ENCODE data around the gene DTL. TPM values are rescaled to one million over a fixed set of nuclear protein-coding genes. Genes with fewer than 3 reads are reported as not detected.

The DTL gene
- total and polyA plus RNA-seq, 5 donors from 2014 or later, result 0.95 to 4.7 (median 1.2) TPM

GRCh38 chr1:212098310-212098709 lies 62.8 kb downstream of the DTL start:
- Histone ChIP-seq H3K27ac (ENCODE audit: insufficient read depth, low read length, poor library complexity, severe bottlenecking) (no peak overlapping the region), H3K9me3 (ENCODE audit: control insufficient read depth in 2 of 2, low read length in 2 of 2) (peaks cover 0 to 15% of the 10 kb centered on the region in 2 experiments), H3K27me3 (ENCODE audit: control insufficient read depth, insufficient read depth, low read length) (no peaks in the 10 kb centered on the region), H3K36me3 (ENCODE audit: control insufficient read depth, insufficient read depth, low read length) (no peaks in the 10 kb centered on the region), H3K4me3 (ENCODE audit: low read depth, low read length) (no peak overlapping the region), H3K4me1 (ENCODE audit: control insufficient read depth, insufficient read depth, low read length, poor library complexity, severe bottlenecking) (no peaks in the 10 kb centered on the region)
- ATAC-seq (ENCODE audit: low read depth in 2 of 2), result no peak
- Mint-ChIP-seq H3K9me3 (peaks cover 2 to 19% (median 5%) of the 10 kb centered on the region in 7 donors), H3K4me3 (no peak overlapping the region), H3K27me3 (no peaks in the 10 kb centered on the region), H3K36me3 (peaks cover 12% of the 10 kb centered on the region), H3K27ac (peak overlapping the region in 1 of 3 donors; percentile 45), H3K4me1 (peaks cover 6 to 23% (median 16%) of the 10 kb centered on the region in 4 donors)
- no peak for DNase-seq

GRCh38 chr1:212098771-212099170 lies 63.2 kb downstream of the DTL start:
- peaks cover 2 to 19% (median 5%) of the 10 kb centered on the region in 7 donors for H3K9me3 Mint-ChIP-seq
- H3K27me3 Mint-ChIP-seq, result no peaks in the 10 kb centered on the region
- H3K36me3 Mint-ChIP-seq, result peaks cover 12% of the 10 kb centered on the region
- no peak overlapping the region for H3K4me3 ChIP-seq (ENCODE audit: low read depth, low read length)
- no peaks in the 10 kb centered on the region for H3K4me1 ChIP-seq (ENCODE audit: control insufficient read depth, insufficient read depth, low read length, poor library complexity, severe bottlenecking)
- H3K36me3 ChIP-seq (ENCODE audit: control insufficient read depth, insufficient read depth, low read length), result no peaks in the 10 kb centered on the region
- peaks cover 6 to 23% (median 18%) of the 10 kb centered on the region in 4 donors for H3K4me1 Mint-ChIP-seq
- H3K27ac Mint-ChIP-seq, result peak overlapping the region in 1 of 3 donors; percentile 75
- H3K4me3 Mint-ChIP-seq, result no peak overlapping the region
- H3K9me3 ChIP-seq (ENCODE audit: control insufficient read depth in 2 of 2, low read length in 2 of 2), result peaks cover 0 to 15% of the 10 kb centered on the region in 2 experiments
- DNase-seq (no peak), ATAC-seq (ENCODE audit: low read depth in 2 of 2) (no peak)
- no peaks in the 10 kb centered on the region for H3K27me3 ChIP-seq (ENCODE audit: control insufficient read depth, insufficient read depth, low read length)
- no peak overlapping the region for H3K27ac ChIP-seq (ENCODE audit: insufficient read depth, low read length, poor library complexity, severe bottlenecking)

DNA sequence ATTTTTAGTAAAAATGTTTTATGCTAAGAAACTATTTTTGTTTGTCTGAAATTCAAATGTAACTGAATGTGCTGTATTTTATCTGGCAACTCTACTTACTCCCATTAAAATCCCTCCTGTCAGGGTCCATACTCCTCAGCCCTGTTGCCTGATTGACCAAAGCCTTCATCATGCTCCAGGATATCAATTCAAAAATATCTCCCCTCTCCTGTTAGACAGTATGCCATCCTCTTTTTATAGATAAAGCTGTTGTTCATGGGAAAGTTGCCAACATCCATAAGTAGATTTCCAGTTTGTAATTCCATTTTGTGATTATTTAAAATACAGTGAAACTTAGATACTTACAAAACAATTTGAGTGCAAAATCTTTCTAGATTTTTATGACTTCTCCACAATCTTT lies 65.7 kb downstream of the DTL start:
- H3K4me1 Mint-ChIP-seq, result peaks cover 2 to 17% (median 5%) of the 10 kb centered on the region in 4 donors
- H3K27me3 Mint-ChIP-seq, result no peaks in the 10 kb centered on the region
- H3K27ac Mint-ChIP-seq, result no peak overlapping the region
- H3K27ac ChIP-seq (ENCODE audit: insufficient read depth, low read length, poor library complexity, severe bottlenecking), result no peak overlapping the region
- H3K36me3 Mint-ChIP-seq, result peaks cover 12% of the 10 kb centered on the region
- H3K9me3 ChIP-seq (ENCODE audit: control insufficient read depth in 2 of 2, low read length in 2 of 2), result peaks cover 0 to 15% of the 10 kb centered on the region in 2 experiments
- ATAC-seq (ENCODE audit: low read depth in 2 of 2) (no peak), DNase-seq (no peak)
- peaks cover 0 to 19% (median 4%) of the 10 kb centered on the region in 7 donors for H3K9me3 Mint-ChIP-seq
- no peaks in the 10 kb centered on the region for H3K4me1 ChIP-seq (ENCODE audit: control insufficient read depth, insufficient read depth, low read length, poor library complexity, severe bottlenecking)
- no peaks in the 10 kb centered on the region for H3K36me3 ChIP-seq (ENCODE audit: control insufficient read depth, insufficient read depth, low read length)
- no peak overlapping the region for H3K4me3 ChIP-seq (ENCODE audit: low read depth, low read length)
- no peak overlapping the region for H3K4me3 Mint-ChIP-seq
- H3K27me3 ChIP-seq (ENCODE audit: control insufficient read depth, insufficient read depth, low read length), result no peaks in the 10 kb centered on the region

DNA sequence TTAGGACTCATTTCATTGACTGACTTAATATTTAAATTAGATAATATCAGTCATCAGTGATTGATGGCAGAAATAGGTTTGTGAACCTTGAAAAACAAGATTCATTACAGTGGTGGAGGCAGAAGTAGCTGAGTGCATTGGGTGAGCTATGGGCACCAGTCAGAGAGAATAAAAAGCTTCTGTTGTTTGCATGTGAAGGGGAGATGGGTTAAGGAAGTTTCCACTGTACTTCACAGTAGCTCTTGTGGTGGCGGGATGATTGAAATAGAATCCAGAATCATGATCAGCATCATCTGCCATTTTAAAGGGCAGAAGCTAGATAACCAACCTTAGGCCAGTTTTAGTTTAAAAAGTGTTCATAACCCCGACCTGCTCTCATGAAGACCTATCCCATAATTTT lies 66.2 kb downstream of the DTL start:
- Histone ChIP-seq H3K4me1 (ENCODE audit: control insufficient read depth, insufficient read depth, low read length, poor library complexity, severe bottlenecking) (no peaks in the 10 kb centered on the region), H3K9me3 (ENCODE audit: control insufficient read depth in 2 of 2, low read length in 2 of 2) (peaks cover 0 to 15% of the 10 kb centered on the region in 2 experiments), H3K36me3 (ENCODE audit: control insufficient read depth, insufficient read depth, low read length) (no peaks in the 10 kb centered on the region), H3K4me3 (ENCODE audit: low read depth, low read length) (no peak overlapping the region), H3K27me3 (ENCODE audit: control insufficient read depth, insufficient read depth, low read length) (no peaks in the 10 kb centered on the region), H3K27ac (ENCODE audit: insufficient read depth, low read length, poor library complexity, severe bottlenecking) (no peak overlapping the region)
- ATAC-seq (ENCODE audit: low read depth in 2 of 2) (no peak), DNase-seq (no peak)
- H3K4me1 Mint-ChIP-seq, result peaks cover 0 to 15% (median 3%) of the 10 kb centered on the region in 4 donors
- no peak overlapping the region for H3K27ac Mint-ChIP-seq
- peaks cover 0 to 16% (median 4%) of the 10 kb centered on the region in 7 donors for H3K9me3 Mint-ChIP-seq
- no peaks in the 10 kb centered on the region for H3K27me3 Mint-ChIP-seq
- peaks cover 12% of the 10 kb centered on the region for H3K36me3 Mint-ChIP-seq
- no peak overlapping the region for H3K4me3 Mint-ChIP-seq

DNA sequence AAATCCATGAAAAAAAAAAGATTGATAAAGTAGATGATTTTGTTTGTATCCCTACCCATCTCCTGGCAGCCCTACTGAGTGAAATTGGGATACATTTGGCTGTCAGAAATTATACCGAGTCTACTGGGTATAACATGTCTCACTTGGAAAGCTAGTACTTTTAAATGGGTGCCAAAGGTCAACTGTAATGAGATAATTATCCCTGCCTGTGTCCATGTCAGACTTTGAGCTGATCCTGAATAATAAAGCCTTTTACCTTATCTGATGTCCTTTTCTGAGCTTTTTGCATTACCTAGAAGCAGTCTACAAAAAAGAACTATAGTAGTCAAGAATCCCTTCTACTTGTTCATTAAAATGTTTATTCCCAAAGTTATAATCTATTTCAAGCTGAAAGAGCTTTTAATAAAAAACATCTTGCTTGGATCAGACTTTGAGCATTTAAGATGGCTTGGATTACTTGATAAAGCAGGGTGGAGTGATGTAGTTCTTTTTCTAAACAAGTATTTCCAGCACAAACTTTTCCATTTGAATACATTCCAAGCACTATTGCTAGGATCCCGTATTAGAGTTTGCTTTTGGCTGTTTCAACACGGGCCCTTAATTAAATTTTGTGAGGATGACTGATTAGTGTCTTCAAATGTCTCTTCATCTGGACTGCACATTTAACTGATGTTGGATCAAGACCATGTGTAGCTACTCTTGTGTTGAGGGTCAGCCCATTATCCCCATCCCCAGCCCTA lies 69.2 kb downstream of the DTL start:
- no peak overlapping the region for H3K27ac Mint-ChIP-seq

DNA sequence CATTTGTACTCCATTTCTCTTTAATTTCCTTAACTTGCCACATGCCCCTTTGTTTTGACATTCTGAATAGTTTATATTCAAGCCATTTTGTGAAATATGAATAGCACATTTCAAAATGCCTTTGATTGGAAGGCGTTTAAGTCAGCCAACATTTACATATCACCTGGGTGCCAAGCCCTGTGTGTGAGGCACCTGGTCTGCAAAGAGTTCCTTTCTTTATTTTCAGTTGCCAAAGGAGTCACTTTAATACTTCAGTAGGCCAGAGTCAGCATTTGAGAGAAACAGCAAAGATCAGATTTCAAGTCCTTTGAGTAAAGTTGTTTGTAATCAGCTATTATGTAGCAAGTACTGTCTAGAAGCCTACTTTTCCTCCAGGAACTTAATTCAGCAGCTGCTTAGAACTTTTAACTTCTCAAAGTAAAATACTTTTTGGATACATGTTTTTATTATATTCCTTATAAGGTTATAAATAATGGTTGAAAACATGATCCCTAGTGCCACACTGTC lies 70.8 kb downstream of the DTL start:
- Histone ChIP-seq H3K27me3 (ENCODE audit: control insufficient read depth, insufficient read depth, low read length) (no peaks in the 10 kb centered on the region), H3K36me3 (ENCODE audit: control insufficient read depth, insufficient read depth, low read length) (no peaks in the 10 kb centered on the region), H3K4me3 (ENCODE audit: low read depth, low read length) (no peak overlapping the region), H3K9me3 (ENCODE audit: control insufficient read depth in 2 of 2, low read length in 2 of 2) (no peaks in the 10 kb centered on the region), H3K4me1 (ENCODE audit: control insufficient read depth, insufficient read depth, low read length, poor library complexity, severe bottlenecking) (no peaks in the 10 kb centered on the region), H3K27ac (ENCODE audit: insufficient read depth, low read length, poor library complexity, severe bottlenecking) (no peak overlapping the region)
- Mint-ChIP-seq H3K27ac (no peak overlapping the region), H3K9me3 (no peaks in the 10 kb centered on the region), H3K27me3 (no peaks in the 10 kb centered on the region), H3K36me3 (peaks cover 2% of the 10 kb centered on the region), H3K4me3 (no peak overlapping the region), H3K4me1 (peaks cover 0 to 8% (median 7%) of the 10 kb centered on the region in 4 donors)
- ATAC-seq (ENCODE audit: low read depth in 2 of 2) (no peak), DNase-seq (no peak)

More for the DNA sequence above, 69.2 kb downstream of the DTL start:
- Mint-ChIP-seq H3K27me3 (no peaks in the 10 kb centered on the region), H3K9me3 (no peaks in the 10 kb centered on the region), H3K4me1 (peaks cover 0 to 8% (median 7%) of the 10 kb centered on the region in 4 donors), H3K36me3 (peaks cover 7% of the 10 kb centered on the region), H3K4me3 (peak overlapping the region in 1 of 4 donors; percentile 12)
- H3K9me3 ChIP-seq (ENCODE audit: control insufficient read depth in 2 of 2, low read length in 2 of 2), result no peaks in the 10 kb centered on the region
- ATAC-seq (ENCODE audit: low read depth in 2 of 2) (no peak), DNase-seq (no peak)
- no peaks in the 10 kb centered on the region for H3K27me3 ChIP-seq (ENCODE audit: control insufficient read depth, insufficient read depth, low read length)
- no peaks in the 10 kb centered on the region for H3K4me1 ChIP-seq (ENCODE audit: control insufficient read depth, insufficient read depth, low read length, poor library complexity, severe bottlenecking)
- H3K36me3 ChIP-seq (ENCODE audit: control insufficient read depth, insufficient read depth, low read length), result no peaks in the 10 kb centered on the region
- no peak overlapping the region for H3K27ac ChIP-seq (ENCODE audit: insufficient read depth, low read length, poor library complexity, severe bottlenecking)
- no peak overlapping the region for H3K4me3 ChIP-seq (ENCODE audit: low read depth, low read length)

- no peaks in the 10 kb centered on the region for H3K9me3 ChIP-seq (ENCODE audit: control insufficient read depth in 2 of 2, low read length in 2 of 2)
- Mint-ChIP-seq H3K4me3 (no peak overlapping the region), H3K9me3 (no peaks in the 10 kb centered on the region), H3K36me3 (no peaks in the 10 kb centered on the region), H3K27me3 (no peaks in the 10 kb centered on the region), H3K27ac (peak overlapping the region in 1 of 3 donors; percentile 50), H3K4me1 (peaks cover 0 to 8% (median 7%) of the 10 kb centered on the region in 4 donors)
- no peaks in the 10 kb centered on the region for H3K36me3 ChIP-seq (ENCODE audit: control insufficient read depth, insufficient read depth, low read length)
- DNase-seq (no peak), ATAC-seq (ENCODE audit: low read depth in 2 of 2) (no peak)
- H3K27me3 ChIP-seq (ENCODE audit: control insufficient read depth, insufficient read depth, low read length), result no peaks in the 10 kb centered on the region
- H3K4me1 ChIP-seq (ENCODE audit: control insufficient read depth, insufficient read depth, low read length, poor library complexity, severe bottlenecking), result no peaks in the 10 kb centered on the region
- H3K27ac ChIP-seq (ENCODE audit: insufficient read depth, low read length, poor library complexity, severe bottlenecking), result no peak overlapping the region
- H3K4me3 ChIP-seq (ENCODE audit: low read depth, low read length), result no peak overlapping the region
These were observed 71.9 kb downstream of the DTL start for GRCh38 chr1:212107481-212107880.

DNA sequence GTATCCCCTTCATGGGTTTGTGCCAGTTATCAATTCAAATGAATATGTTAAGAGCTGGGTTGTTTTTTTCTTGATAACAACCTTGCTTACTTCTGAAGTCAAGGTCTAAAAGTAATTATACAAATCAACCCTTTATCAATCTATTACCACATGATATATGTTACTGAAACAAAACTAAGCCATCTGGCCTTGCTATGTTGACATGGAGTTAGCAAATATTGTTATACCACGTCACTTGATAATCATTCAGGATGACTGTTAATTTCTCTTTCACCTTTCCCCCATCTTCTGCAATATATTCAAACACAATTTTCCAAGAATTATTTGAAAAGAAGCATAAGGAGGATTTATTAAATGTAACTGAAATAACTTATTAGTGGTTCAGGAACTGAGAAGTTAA lies 72.6 kb downstream of the DTL start:
- Histone ChIP-seq H3K36me3 (ENCODE audit: control insufficient read depth, insufficient read depth, low read length) (no peaks in the 10 kb centered on the region), H3K4me1 (ENCODE audit: control insufficient read depth, insufficient read depth, low read length, poor library complexity, severe bottlenecking) (no peaks in the 10 kb centered on the region), H3K27ac (ENCODE audit: insufficient read depth, low read length, poor library complexity, severe bottlenecking) (no peak overlapping the region), H3K27me3 (ENCODE audit: control insufficient read depth, insufficient read depth, low read length) (no peaks in the 10 kb centered on the region), H3K4me3 (ENCODE audit: low read depth, low read length) (no peak overlapping the region), H3K9me3 (ENCODE audit: control insufficient read depth in 2 of 2, low read length in 2 of 2) (no peaks in the 10 kb centered on the region)
- Mint-ChIP-seq H3K4me3 (no peak overlapping the region), H3K9me3 (no peaks in the 10 kb centered on the region), H3K36me3 (no peaks in the 10 kb centered on the region), H3K4me1 (peaks cover 0 to 8% (median 7%) of the 10 kb centered on the region in 4 donors), H3K27ac (no peak overlapping the region), H3K27me3 (no peaks in the 10 kb centered on the region)
- DNase-seq (no peak), ATAC-seq (ENCODE audit: low read depth in 2 of 2) (no peak)
